ENCODE data around the gene RAB42. TPM values are rescaled to one million over a fixed set of nuclear protein-coding genes. Genes with fewer than 3 reads are reported as not detected.
A peak's percentile ranks its signal among the peaks of the same experiment; 100 is the strongest.

The RAB42 gene
- total RNA-seq, 4 donors from 2014 or later, result 1.8 to 6.6 (median 4.6) TPM

DNA sequence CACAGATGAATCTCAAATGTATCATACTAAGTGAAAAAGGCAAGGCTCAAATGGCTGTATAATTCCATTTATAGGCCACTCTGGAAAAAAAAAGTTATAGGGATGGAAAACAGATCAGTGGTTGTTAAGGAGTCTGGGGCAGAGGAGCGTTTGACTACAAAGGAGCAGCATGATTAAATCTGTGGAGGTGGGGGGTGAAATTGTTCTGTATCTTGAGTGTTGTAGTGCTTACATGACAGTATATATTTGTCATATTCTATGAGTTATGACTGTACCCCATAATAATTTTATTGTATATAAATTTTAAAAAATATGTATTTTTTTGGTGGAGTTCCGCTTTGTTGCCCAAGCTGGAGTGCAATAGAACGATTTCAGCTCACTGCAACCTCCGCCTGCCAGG lies 40.5 kb downstream of the RAB42 start:
- DNase-seq, result no peak
- H3K36me3 ChIP-seq, result no peaks in the 10 kb centered on the region
- H3K4me3 ChIP-seq, result no peak overlapping the region
- H3K27ac ChIP-seq, result no peak overlapping the region
- TF ChIP-seq, protein P1, sequence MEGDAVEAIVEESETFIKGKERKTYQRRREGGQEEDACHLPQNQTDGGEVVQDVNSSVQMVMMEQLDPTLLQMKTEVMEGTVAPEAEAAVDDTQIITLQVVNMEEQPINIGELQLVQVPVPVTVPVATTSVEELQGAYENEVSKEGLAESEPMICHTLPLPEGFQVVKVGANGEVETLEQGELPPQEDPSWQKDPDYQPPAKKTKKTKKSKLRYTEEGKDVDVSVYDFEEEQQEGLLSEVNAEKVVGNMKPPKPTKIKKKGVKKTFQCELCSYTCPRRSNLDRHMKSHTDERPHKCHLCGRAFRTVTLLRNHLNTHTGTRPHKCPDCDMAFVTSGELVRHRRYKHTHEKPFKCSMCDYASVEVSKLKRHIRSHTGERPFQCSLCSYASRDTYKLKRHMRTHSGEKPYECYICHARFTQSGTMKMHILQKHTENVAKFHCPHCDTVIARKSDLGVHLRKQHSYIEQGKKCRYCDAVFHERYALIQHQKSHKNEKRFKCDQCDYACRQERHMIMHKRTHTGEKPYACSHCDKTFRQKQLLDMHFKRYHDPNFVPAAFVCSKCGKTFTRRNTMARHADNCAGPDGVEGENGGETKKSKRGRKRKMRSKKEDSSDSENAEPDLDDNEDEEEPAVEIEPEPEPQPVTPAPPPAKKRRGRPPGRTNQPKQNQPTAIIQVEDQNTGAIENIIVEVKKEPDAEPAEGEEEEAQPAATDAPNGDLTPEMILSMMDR (IDR thresholded peaks at IDR 0.05), result no peak
- no peak for TF ChIP-seq POLR2A (IDR thresholded peaks at IDR 0.05)
- H3K4me1 ChIP-seq, result no peaks in the 10 kb centered on the region
- H3K27me3 ChIP-seq, result no peaks in the 10 kb centered on the region
- no peaks in the 10 kb centered on the region for H3K9me3 ChIP-seq

DNA sequence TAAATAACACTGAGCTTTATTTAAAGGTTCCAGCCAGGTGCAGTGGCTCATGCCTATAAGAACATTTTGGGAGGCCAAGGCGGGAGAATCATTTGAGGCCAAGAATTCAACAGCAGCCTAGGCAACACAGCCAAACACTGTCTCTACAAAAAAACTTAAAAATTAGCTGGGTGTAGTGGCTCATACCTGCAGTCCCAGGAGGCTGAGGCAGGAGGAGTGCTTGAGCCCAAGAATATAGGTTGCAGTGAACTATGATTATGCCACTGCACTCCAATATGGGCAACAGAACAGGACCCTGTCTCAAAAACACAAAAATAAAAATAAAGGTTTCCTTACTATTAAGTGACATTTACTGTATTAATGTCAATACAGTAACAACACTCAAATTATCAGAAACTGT lies 48.7 kb downstream of the RAB42 start:
- TF ChIP-seq POLR2A (IDR thresholded peaks at IDR 0.05), result no peak
- TF ChIP-seq, protein P1 (IDR thresholded peaks at IDR 0.05), result peak in 4 of 6 experiments; percentile 11 to 37 (median 34)
- Histone ChIP-seq H3K9me3 (no peaks in the 10 kb centered on the region), H3K4me3 (no peak overlapping the region), H3K27me3 (no peaks in the 10 kb centered on the region), H3K27ac (no peak overlapping the region), H3K36me3 (no peaks in the 10 kb centered on the region), H3K4me1 (peaks cover 0 to 29% (median 3%) of the 10 kb centered on the region in 4 donors)
- DNase-seq, result no peak

DNA sequence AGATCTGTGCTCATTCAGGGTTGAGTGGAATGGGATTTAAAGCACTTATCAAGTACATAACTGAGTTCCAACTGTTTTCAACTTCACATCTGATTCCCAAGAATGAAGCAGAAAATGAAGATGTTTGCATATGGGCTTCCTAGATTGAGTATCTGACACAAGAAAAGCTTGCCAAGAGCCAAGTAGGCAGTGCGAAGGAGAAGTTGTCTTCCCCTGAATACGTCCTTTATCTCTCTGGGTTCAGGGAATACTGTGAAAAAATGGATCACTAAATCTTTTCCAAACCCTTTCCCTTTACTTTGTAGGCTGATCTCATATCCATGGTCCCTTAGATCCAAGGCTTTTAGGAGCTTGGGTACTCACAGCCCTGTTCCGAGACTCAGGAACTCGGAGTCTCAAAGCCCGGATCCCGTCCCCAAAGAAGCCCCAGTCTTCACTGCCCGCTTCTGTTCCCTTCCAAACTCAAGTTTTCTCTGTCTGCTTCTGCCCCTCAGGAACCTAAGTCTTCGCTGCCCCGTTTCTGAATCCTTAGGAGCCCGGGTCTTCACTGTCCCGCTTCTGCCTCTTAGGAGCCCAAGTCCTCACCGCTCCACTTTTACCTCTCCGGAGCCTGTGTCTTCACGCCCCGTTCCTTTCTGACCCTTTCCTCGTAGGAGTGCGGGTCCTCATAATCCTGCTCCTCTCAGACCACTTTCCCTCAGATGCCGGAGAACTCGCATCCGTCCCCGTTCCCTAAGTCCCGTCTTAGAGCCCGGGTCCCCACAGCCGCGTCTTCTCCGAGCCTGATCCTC lies 50.2 kb downstream of the RAB42 start:
- peaks cover 0 to 30% (median 3%) of the 10 kb centered on the region in 4 donors for H3K4me1 ChIP-seq
- peak overlapping the region; percentile 61 to 79 (median 70) for H3K4me3 ChIP-seq
- H3K27ac ChIP-seq, result peak overlapping the region; percentile 86 to 95 (median 92)
- no peaks in the 10 kb centered on the region for H3K27me3 ChIP-seq
- no peak for TF ChIP-seq POLR2A (IDR thresholded peaks at IDR 0.05)
- TF ChIP-seq, protein P1 (IDR thresholded peaks at IDR 0.05), result no peak
- H3K9me3 ChIP-seq, result no peaks in the 10 kb centered on the region
- H3K36me3 ChIP-seq, result no peaks in the 10 kb centered on the region
- DNase-seq, result no peak

DNA sequence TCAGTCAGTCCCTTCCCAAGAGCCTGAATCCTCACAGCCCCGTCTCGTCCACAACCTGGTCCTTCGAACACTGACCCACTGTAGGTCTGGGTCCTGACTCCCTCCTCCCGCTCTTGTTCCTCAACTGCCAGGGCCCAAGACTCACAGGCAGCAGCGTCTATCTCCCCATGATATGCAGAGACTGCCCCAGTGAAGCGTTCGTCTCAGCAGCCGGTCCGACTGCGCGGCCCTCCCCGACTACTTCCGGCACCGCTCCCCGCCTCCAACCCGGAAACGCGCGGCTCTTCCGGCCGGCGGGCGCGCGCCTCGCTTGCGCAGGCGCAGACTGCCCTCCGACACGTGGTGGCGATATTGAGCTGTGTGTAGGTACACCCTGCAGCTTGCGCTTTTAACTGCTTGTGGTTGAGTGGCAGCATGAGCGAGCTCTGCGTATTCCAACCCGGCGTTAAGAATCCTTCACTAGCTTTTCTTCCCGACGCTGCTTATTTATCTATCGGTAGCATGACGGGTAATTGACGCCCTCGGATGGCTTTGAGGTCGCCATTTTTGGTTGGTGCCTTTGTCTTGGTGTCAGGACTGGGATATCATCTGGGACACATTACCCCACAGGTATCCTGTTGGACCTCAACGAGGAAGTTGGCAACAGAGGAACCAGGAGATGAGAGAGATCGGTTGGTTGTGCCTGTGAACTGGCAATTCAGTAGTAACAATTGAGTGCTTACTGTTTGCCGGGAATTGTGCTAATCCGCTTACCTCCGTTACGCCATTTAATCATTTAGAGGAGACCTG lies 51.0 kb downstream of the RAB42 start, which contains the start of gene TAF12:
TSS of gene TAF12 (minus strand) at position 221 of the 789 bp plus-strand sequence. CDS start 20,986 bp downstream, outside the sequence.
- Histone ChIP-seq H3K4me1 (peaks cover 0 to 35% (median 6%) of the 10 kb centered on the region in 4 donors), H3K4me3 (peak within 1 kb of the TSS; percentile 61 to 79 (median 70)), H3K27me3 (no peaks in the 10 kb centered on the region), H3K9me3 (no peaks in the 10 kb centered on the region), H3K27ac (peak within 1 kb of the TSS; percentile 86 to 95 (median 92)), H3K36me3 (no peaks in the 10 kb centered on the region)
- peak; percentile 88 to 97 (median 96) for DNase-seq
- peak; percentile 98 to 99 for TF ChIP-seq POLR2A (IDR thresholded peaks at IDR 0.05)
- TF ChIP-seq, protein P1 (IDR thresholded peaks at IDR 0.05), result peak; percentile 40 to 63 (median 48)

DNA sequence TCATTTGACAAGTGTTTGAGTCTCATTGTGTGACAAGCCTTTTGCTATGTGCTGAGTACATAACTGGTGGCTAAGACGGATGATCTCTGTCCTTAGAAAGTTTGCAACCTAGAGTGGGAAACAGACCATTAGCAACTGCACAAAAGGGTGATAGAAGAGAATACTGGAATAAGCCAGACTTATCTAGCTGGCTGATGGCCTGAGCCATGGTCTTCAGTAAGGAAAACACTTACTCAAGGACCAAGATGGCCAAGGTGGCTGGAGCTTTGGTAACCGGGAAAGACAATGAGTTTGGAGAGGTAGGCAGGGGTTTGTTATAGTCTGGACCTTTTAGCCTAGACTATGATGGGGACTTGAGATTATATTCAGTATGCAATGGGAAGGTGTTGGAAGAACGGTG lies 52.4 kb downstream of the RAB42 start:
- H3K4me1 ChIP-seq, result peaks cover 0 to 43% (median 6%) of the 10 kb centered on the region in 4 donors
- TF ChIP-seq POLR2A (IDR thresholded peaks at IDR 0.05), result no peak
- TF ChIP-seq, protein P1 (IDR thresholded peaks at IDR 0.05), result no peak
- H3K9me3 ChIP-seq, result no peaks in the 10 kb centered on the region
- H3K27me3 ChIP-seq, result no peaks in the 10 kb centered on the region
- peak overlapping the region in 1 of 4 donors; percentile 79 for H3K4me3 ChIP-seq
- no peak for DNase-seq
- peak overlapping the region; percentile 86 to 95 (median 92) for H3K27ac ChIP-seq
- no peaks in the 10 kb centered on the region for H3K36me3 ChIP-seq

Small RNA genes within 50 kb of the gene (small RNA-seq; reads per million reads assigned to genes)
- gene SNORA16A (0 reads per million in 2 donors), gene SNORA44 (0 reads per million in 2 donors), gene SNORA61 (0 reads per million in 2 donors), gene SNORD99 (40,376 to 48,005 reads per million in 2 donors)

Other genes starting within 250 kb of the RAB42 start
- 10 to 100 TPM; 36.6 to 51.7 (median 44.6) TPM for gene PHACTR4, start 222.5 kb upstream of the RAB42 start, total RNA-seq
- 10 to 100 TPM; 18.2 to 66.8 (median 25.8) TPM for gene RCC1, start 86.2 kb upstream of the RAB42 start, total RNA-seq
- gene TRNAU1AP, start 39.2 kb upstream of the RAB42 start, total RNA-seq, result 10 to 100 TPM; 12.3 to 48.7 (median 25.4) TPM
- gene TAF12, start 50.8 kb downstream of the RAB42 start, total RNA-seq, result 10 to 100 TPM; 12.2 to 34.7 (median 14.6) TPM
- gene RNU11, start 56.3 kb downstream of the RAB42 start, total RNA-seq, result not detected
- gene GMEB1, start 76.5 kb downstream of the RAB42 start, total RNA-seq, result 10 to 100 TPM; 11.0 to 15.7 (median 11.8) TPM
- gene YTHDF2, start 144.7 kb downstream of the RAB42 start, total RNA-seq, result 10 to 100 TPM; 36.3 to 54.1 (median 46.6) TPM
- under 1 TPM in 1 of 4 donors, not detected in 3; 0.18 TPM for gene OPRD1, start 219.9 kb downstream of the RAB42 start, total RNA-seq